C4-2B (cell line): ENCODE measurements around the gene CAMTA1.

Source experiments
- ZFX ChIP-seq: fragments of 450-650 bp; IDR thresholded peaks from 2 replicates; pipeline ENCODE4 v1.6.1; 2017
- TF ChIP-seq, protein P1 (sequence below): fragments of 450-650 bp; conservative IDR thresholded peaks from 2 replicates; pipeline ENCODE4 v1.5.1; 2017; ENCODE audit warnings: mild to moderate bottlenecking

DNA sequence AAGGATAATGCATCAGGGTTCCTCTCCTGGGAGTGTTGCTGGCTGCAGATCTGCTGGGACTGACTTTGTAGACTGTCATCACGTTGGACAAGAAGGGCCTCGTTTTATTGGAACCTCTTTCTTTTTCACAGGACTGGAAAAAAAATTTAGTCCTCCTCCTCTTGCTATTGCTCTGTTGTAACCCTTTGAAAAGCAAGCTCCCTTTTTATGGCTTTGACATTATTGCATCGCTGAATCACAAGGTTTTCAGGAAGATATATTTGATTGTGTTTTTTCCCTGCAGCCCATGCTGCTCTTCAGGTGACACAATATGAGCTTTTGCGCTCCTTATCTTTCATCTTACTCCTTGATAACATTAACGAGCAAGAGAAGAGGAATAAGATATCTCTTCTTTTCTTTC is 290.9 kb downstream of the CAMTA1 start:
- TF ChIP-seq, protein P1, sequence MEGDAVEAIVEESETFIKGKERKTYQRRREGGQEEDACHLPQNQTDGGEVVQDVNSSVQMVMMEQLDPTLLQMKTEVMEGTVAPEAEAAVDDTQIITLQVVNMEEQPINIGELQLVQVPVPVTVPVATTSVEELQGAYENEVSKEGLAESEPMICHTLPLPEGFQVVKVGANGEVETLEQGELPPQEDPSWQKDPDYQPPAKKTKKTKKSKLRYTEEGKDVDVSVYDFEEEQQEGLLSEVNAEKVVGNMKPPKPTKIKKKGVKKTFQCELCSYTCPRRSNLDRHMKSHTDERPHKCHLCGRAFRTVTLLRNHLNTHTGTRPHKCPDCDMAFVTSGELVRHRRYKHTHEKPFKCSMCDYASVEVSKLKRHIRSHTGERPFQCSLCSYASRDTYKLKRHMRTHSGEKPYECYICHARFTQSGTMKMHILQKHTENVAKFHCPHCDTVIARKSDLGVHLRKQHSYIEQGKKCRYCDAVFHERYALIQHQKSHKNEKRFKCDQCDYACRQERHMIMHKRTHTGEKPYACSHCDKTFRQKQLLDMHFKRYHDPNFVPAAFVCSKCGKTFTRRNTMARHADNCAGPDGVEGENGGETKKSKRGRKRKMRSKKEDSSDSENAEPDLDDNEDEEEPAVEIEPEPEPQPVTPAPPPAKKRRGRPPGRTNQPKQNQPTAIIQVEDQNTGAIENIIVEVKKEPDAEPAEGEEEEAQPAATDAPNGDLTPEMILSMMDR = no peak
- no peak for TF ChIP-seq ZFX
